NCI-H2171 treated with DMSO at 0.1 percent for 48 hours (cell line): Measurements from ENCODE around the gene SLC2A9.
A peak's percentile ranks its signal among the peaks of the same experiment; 100 is the strongest.
"Not testable (repeated sequence)": the region's sequence is repeated elsewhere in the genome, so short reads cannot be mapped to it uniquely, and the experiment has no call there.

Experiments
- DNase-seq: peaks from one replicate; lab custom pipeline; 2025; lab: John Stamatoyannopoulos, UW

SLC2A9 gene

DNA sequence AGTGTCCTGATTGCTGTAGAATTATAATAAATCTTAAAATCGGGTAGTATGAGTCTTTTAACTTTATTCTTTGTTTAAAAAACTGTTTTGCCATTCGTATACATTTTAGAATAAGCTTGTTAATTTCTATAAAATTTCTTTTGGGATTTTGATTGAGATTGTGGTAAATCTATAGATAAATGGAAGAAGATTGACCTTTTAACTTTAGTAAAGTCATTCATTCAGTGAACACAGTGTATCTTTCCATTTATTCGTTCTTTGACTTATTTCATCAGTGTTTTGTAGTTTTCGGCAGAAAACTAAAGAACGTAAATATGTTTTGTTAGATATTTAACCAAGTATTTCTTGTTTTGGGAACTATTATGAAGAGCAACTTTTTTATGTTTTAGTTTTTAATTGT, 201.0 kb downstream of the SLC2A9 start:
- DNase-seq = no peak

DNA sequence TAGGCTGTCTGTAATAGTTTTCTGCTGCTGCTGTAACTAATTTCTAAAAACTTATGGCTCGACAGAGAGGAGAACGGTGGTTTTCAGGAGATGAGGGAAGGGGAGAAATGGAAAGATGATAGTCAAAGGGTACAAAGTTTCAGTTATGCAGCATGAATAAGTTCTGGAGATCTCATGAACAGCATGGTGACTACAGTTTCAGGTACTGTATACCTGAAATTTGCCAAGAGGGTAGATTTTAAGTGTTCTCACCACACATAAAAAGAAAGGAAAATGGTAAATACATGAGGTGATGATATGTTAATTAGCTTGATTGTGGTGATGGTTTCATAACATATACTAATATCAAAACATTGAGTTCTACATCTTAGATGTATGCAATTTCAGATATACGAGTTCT, 205.0 kb downstream of the SLC2A9 start:
- no peak for DNase-seq

DNA sequence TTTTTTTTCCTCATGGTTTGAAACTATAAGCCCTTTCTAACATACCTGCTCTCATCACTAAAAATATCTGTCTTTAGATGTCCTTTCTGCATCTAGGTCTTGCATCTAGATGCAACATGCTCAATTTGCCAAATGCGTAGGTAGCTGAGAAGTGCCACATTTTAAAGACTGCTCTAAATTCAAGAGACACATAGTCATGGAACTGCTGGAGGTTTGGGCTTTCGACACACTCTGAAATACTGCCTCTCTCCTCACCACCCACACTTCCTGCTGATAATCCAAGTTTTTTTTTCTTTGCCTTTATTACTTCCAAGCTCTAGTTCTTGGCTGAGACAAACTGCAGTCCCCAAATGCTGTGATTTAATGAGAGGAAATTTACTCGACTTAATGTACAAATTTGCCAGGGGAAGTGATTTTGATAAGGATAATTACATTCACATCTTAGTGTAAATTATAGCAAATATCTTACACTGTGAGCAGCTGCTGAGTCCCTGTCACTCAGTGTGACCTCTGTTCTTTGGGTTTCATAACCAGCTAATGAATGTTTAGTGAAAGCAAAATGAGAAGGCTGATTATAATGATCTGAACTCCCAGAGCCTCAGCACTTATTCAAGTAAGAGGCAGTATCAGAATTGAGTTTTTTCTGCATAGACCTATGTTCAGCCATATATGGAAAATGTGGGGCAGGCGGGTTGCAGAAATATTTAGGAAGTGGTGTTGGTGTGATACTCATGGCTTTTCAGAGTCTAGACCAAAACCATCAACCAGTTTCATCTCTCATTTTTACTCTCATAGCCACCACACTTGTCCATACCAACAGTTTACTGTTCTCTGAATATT, 208.6 kb downstream of the SLC2A9 start:
- no peak for DNase-seq

DNA sequence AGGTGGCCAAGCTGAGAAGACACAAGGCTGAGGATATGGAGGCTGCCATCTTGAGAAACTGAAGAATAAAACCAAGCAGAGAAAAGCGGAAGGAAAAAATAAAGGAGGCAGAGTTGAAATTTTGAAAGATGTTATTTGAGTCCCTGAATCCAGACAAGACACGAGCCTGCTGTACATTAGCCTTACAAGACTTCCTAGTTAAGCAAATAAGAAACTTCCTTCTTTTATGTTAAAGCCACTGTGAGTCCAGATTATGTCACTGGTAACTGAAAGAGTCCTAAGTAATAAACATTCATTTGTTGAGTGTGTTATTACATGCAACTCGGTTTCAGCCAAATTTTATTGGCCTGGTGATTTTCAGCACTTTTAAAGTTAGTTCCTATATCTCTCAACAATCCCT, 209.5 kb downstream of the SLC2A9 start:
- no peak for DNase-seq

DNA sequence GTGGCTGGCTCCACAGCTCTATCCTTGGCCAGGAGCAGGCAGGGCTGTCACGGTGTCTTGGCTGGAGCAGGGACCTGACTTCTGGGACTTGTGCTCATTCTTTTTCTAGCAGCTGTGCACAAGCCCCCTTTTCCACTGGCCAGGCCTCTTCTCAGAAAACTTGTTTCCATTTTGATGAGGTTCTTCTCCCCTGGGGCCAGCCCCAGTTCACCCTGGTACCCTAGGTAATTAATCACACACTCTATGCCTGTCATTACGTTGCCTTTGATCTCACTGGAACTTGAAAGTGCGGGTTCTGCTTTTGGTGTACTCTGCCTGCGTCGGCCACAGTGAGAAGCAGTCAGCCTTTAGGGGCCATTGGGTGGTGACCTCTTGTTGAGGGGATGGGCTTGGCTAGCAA, 213.2 kb downstream of the SLC2A9 start:
- DNase-seq = no peak

DNA sequence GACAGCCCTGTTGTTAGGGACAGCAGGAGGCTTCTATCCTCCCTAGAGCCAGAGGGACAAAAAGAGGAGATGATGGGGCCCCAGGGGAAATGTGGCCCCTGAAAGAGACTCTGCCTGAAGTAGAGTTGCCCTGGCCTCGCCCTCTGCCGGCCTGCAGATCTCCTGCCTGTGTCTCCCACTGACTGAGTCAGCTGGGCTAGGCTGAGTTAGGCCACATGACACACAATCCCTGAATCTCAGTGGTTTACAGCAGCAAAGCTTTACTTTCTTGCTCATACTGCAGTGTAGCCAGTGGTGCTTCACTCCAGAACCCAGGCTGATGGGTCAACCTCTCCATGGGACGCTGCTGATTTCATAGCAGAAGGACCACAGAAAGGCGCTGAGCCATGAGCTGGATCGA, 216.4 kb downstream of the SLC2A9 start:
- DNase-seq = no peak

DNA sequence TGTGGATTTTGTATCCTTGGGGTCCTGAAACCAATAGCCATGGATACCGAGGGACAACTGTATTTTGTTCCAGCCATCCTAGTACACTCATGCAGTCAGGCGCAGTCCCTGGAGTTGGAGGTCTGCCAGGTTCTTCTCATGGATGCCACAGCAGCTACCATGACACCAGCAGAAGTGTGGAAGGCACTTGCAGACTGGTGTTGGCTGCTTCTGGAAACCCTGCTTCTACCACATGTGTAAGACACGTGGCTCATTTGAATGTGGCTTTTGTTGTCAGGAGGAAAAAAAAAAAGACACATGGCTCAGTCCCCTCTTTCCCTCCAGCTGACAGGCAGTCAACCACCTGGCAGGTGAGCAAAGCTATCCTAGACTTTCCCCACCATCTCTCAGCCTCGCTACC, 220.4 kb downstream of the SLC2A9 start:
- peak; percentile 39 for DNase-seq

DNA sequence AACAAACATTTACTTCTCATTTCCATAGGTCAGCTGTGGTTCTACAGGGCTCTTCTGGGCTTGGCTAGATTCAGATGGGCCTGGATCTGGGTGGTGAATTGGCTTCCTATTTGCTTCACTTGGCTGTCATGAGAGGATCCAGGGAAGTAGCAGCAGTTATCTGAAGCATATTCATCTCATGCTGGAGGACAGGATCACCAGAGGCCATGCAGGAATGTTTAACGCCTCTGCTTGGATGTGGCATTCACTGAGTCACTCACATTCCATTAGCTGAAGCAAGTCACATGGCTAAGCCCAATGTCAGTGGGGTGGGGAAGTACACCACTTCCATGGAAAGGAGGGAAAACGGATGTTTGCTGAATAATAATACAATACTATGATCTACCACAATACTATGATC, 224.7 kb downstream of the SLC2A9 start:
- DNase-seq = not testable (repeated sequence)

DNA sequence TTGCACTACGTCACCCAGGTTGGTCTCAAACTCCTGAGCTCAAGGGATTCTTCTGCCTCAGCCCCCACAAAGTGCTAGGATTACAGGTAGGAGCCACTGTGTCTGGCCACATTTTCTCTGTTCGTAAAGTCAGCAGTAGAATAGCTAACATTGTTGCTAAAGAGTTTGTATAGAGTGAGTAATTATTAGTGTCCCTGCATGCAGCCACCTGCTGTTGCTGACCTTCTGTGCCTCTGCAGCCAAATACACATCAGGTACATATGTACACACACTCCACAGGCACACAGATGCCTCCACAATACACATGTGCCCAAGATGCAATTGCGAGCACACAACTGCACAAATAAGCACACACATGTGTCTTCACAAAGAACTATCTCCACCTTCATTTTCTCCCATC, 228.9 kb downstream of the SLC2A9 start:
- no peak for DNase-seq

DNA sequence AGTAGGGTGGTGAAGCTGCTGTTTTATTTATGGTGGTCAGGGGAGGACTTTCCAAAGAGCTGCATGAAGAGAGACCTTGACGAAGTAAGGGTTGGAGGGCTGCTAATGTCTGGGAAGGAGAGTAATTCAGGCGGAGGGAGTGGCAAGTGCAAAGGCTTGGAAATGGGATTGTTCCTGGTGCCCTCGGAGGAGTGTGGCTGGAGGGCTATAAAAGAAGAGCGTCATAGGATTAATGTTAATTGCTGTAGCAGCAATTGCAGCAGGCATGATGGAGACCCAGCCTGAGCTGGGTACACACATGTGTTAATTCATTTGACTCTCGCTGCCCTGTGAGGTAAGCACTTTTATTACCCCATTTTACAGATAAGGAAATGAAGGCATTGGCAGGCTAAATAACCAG, 235.4 kb downstream of the SLC2A9 start:
- not testable (repeated sequence) for DNase-seq

DNA sequence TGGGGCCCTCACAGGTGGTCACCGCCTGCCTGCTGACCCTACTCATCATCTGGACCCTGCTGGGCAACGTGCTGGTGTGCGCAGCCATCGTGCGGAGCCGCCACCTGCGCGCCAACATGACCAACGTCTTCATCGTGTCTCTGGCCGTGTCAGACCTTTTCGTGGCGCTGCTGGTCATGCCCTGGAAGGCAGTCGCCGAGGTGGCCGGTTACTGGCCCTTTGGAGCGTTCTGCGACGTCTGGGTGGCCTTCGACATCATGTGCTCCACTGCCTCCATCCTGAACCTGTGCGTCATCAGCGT, 239.2 kb downstream of the SLC2A9 start:
- no peak for DNase-seq

DNA sequence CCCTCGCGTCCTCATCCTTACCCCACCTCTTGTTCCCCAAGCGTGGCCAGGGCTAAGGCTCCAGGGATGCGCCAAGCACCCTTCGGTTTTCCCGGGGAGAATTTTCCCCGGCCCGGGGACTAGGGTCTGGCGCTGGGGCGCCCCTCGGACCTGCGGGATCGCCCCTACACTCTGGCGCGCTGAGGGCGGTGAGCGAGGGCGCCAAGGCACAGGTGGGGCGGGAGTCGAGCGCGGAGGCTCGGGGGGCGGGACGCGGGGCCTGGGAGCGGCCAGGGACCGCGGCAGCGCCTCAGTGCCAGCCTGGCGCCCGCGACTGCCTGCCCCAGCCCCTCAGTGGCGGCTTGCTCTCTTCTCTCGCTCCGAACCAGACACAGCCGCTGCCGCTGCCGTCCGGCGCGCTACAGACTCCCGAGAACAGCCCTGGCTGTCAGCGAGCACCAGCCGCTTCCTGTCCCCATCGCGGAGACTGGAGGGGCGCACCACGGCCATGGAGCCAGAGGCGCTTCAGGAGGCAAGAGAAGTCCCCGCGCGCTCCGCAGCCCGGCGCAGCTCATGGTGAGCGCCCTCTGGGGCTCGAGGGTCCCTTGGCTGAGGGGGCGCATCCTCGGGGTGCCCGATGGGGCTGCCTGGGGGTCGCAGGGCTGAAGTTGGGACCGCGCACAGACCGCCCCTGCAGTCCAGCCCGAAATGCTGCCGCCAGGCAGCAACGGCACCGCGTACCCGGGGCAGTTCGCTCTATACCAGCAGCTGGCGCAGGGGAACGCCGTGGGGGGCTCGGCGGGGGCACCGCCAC, 239.8 kb downstream of the SLC2A9 start, which contains the start of gene DRD5:
Gene DRD5, plus strand, starts transcription at position 292 of the 793 bp plus-strand sequence. Its CDS starts 396 bp downstream, at position 688.
- DNase-seq = no peak
